HepG2 (cell line): ENCODE data around the gene MME.

Experiments used
- CHCHD3 ChIP-seq: sonication (generic); formaldehyde crosslinking; IDR thresholded peaks from 2 replicates; pipeline ENCODE4 v1.8.0; 2022; ENCODE audit warnings: mild to moderate bottlenecking, missing genetic modification reagents, moderate library complexity
- CHD2 ChIP-seq: IDR thresholded peaks from 2 replicates; pipeline ENCODE4 v1.6.1; 2011; ENCODE audit warnings: low read depth, low read length, improper control_type of control experiment
- CHD4 ChIP-seq: fragments of 200-600 bp; sonication (generic); IDR thresholded peaks from 2 replicates; pipeline ENCODE4 v1.7.0; 2017; ENCODE audit warnings: mild to moderate bottlenecking, low read length, borderline replicate concordance
- SCMH1 ChIP-seq: sonication (generic); formaldehyde crosslinking; IDR thresholded peaks from 2 replicates; pipeline ENCODE4 v1.9.0; 2021; ENCODE audit warnings: missing genetic modification reagents, mild to moderate bottlenecking, borderline replicate concordance
- ZNF639 ChIP-seq: conservative IDR thresholded peaks from 2 replicates; pipeline ENCODE4 v1.6.1; 2018; ENCODE audit warnings: missing genetic modification reagents
- TF ChIP-seq, protein P1 (sequence below): sonication (generic); formaldehyde crosslinking; IDR thresholded peaks from 2 replicates; pipeline ENCODE4 v1.4.0; 2020; ENCODE audit warnings: missing genetic modification reagents
- TF ChIP-seq, protein P2 (sequence below): sonication (generic); formaldehyde crosslinking; conservative IDR thresholded peaks from 2 replicates; pipeline ENCODE4 v1.4.0; 2020; ENCODE audit warnings: missing genetic modification reagents

GRCh38 chr3:155202626-155203025 lies 122.5 kb downstream of the MME start:
- TF ChIP-seq, protein P1, sequence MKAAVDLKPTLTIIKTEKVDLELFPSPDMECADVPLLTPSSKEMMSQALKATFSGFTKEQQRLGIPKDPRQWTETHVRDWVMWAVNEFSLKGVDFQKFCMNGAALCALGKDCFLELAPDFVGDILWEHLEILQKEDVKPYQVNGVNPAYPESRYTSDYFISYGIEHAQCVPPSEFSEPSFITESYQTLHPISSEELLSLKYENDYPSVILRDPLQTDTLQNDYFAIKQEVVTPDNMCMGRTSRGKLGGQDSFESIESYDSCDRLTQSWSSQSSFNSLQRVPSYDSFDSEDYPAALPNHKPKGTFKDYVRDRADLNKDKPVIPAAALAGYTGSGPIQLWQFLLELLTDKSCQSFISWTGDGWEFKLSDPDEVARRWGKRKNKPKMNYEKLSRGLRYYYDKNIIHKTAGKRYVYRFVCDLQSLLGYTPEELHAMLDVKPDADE = no peak
- TF ChIP-seq CHCHD3 (CRISPR knock-in tag) = no peak
- TF ChIP-seq ZNF639 (CRISPR knock-in tag) = no peak
- TF ChIP-seq SCMH1 (CRISPR knock-in tag) = no peak
- TF ChIP-seq, protein P2, sequence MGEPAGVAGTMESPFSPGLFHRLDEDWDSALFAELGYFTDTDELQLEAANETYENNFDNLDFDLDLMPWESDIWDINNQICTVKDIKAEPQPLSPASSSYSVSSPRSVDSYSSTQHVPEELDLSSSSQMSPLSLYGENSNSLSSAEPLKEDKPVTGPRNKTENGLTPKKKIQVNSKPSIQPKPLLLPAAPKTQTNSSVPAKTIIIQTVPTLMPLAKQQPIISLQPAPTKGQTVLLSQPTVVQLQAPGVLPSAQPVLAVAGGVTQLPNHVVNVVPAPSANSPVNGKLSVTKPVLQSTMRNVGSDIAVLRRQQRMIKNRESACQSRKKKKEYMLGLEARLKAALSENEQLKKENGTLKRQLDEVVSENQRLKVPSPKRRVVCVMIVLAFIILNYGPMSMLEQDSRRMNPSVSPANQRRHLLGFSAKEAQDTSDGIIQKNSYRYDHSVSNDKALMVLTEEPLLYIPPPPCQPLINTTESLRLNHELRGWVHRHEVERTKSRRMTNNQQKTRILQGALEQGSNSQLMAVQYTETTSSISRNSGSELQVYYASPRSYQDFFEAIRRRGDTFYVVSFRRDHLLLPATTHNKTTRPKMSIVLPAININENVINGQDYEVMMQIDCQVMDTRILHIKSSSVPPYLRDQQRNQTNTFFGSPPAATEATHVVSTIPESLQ (CRISPR knock-in tag) = no peak
- TF ChIP-seq CHD2 = no peak
- TF ChIP-seq CHD4 = no peak
